ENCODE results near the gene MAOA.

MAOA gene

DNA sequence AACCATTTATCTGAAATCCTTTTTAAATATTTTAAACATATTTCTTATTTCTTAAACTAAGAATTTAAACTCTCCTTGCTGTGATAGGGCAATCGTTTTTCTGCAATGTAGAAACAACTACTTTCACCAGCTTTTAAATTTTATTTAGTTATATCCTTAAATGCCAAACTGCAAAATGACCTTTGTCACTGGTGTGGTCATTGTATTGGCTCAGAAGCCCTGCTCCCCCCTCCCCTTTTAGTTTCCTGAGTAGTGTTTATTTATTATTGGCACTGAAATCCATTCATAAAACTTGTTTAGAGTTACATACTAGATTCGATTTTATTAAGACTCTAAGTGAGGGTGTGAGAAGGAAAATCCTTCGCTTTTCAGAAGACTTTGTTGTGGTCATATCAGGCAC is 23.0 kb downstream of the MAOA start:
- no peak for DNase-seq
- Histone ChIP-seq H3K27me3 (replicated peaks; ENCODE audit: insufficient read depth, low read length) (no peaks in the 10 kb centered on the region), H3K4me1 (ENCODE audit: low read length) (no peaks in the 10 kb centered on the region), H3K4me3 (ENCODE audit: low read length) (no peak overlapping the region), H3K4me2 (ENCODE audit: low read depth, low read length) (no peak overlapping the region), H3K9me3 (replicated peaks; ENCODE audit: insufficient read depth, low read length) (no peaks in the 10 kb centered on the region), H3F3A (ENCODE audit: insufficient read depth, low read length) (no peaks in the 10 kb centered on the region), H4K20me1 (ENCODE audit: insufficient read depth, low read length) (no peaks in the 10 kb centered on the region), H3K9me2 (replicated peaks; ENCODE audit: insufficient read depth, low read length) (no peaks in the 10 kb centered on the region), H3K79me2 (ENCODE audit: low read length) (no peaks in the 10 kb centered on the region), H2AFZ (ENCODE audit: low read length) (no peak overlapping the region), H3K9ac (ENCODE audit: low read length) (no peak overlapping the region), H3K36me3 (replicated peaks; ENCODE audit: insufficient read depth, low read length) (no peaks in the 10 kb centered on the region), H3K27ac (ENCODE audit: low read length) (no peak overlapping the region)
- no peak for TF ChIP-seq EZH2 (optimal IDR thresholded peaks at IDR 0.05; ENCODE audit: low read depth, low read length)
- TF ChIP-seq EZH2phosphoT487 (IDR thresholded peaks at IDR 0.05; ENCODE audit: low read length) = no peak
- TF ChIP-seq, protein P1, sequence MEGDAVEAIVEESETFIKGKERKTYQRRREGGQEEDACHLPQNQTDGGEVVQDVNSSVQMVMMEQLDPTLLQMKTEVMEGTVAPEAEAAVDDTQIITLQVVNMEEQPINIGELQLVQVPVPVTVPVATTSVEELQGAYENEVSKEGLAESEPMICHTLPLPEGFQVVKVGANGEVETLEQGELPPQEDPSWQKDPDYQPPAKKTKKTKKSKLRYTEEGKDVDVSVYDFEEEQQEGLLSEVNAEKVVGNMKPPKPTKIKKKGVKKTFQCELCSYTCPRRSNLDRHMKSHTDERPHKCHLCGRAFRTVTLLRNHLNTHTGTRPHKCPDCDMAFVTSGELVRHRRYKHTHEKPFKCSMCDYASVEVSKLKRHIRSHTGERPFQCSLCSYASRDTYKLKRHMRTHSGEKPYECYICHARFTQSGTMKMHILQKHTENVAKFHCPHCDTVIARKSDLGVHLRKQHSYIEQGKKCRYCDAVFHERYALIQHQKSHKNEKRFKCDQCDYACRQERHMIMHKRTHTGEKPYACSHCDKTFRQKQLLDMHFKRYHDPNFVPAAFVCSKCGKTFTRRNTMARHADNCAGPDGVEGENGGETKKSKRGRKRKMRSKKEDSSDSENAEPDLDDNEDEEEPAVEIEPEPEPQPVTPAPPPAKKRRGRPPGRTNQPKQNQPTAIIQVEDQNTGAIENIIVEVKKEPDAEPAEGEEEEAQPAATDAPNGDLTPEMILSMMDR (IDR thresholded peaks at IDR 0.05; ENCODE audit: low read length) = no peak

DNA sequence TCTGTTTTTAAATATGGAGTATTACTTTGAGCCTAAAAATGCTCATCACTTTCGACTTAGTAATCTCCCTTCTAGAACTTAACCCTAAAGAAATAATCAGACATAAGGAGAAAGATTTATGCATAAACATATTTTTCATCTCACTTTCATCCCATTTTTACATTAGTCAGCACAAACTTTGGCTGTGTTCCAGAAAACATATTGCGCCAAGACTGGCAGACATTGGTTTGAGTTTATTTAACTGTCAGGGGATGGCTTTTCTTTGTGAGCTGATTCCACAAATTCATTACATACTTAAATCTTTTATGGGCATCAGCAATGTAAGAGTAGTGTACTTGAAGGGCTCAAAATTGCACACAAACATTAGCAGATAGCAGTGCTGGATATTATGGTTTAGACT is 23.7 kb downstream of the MAOA start:
- Histone ChIP-seq H3K9me2 (replicated peaks; ENCODE audit: insufficient read depth, low read length) (no peaks in the 10 kb centered on the region), H3K79me2 (ENCODE audit: low read length) (no peaks in the 10 kb centered on the region), H3K27ac (ENCODE audit: low read length) (no peak overlapping the region), H3K9me3 (replicated peaks; ENCODE audit: insufficient read depth, low read length) (no peaks in the 10 kb centered on the region), H3K27me3 (replicated peaks; ENCODE audit: insufficient read depth, low read length) (no peaks in the 10 kb centered on the region), H3K4me3 (ENCODE audit: low read length) (no peak overlapping the region), H3K36me3 (replicated peaks; ENCODE audit: insufficient read depth, low read length) (no peaks in the 10 kb centered on the region), H4K20me1 (ENCODE audit: insufficient read depth, low read length) (no peaks in the 10 kb centered on the region), H3K4me1 (ENCODE audit: low read length) (no peaks in the 10 kb centered on the region), H3K4me2 (ENCODE audit: low read depth, low read length) (no peak overlapping the region), H3F3A (ENCODE audit: insufficient read depth, low read length) (no peaks in the 10 kb centered on the region), H2AFZ (ENCODE audit: low read length) (no peak overlapping the region), H3K9ac (ENCODE audit: low read length) (no peak overlapping the region)
- no peak for DNase-seq
- TF ChIP-seq EZH2 (optimal IDR thresholded peaks at IDR 0.05; ENCODE audit: low read depth, low read length) (no peak), EZH2phosphoT487 (IDR thresholded peaks at IDR 0.05; ENCODE audit: low read length) (no peak)
- TF ChIP-seq, protein P1 (IDR thresholded peaks at IDR 0.05; ENCODE audit: low read length) = no peak

DNA sequence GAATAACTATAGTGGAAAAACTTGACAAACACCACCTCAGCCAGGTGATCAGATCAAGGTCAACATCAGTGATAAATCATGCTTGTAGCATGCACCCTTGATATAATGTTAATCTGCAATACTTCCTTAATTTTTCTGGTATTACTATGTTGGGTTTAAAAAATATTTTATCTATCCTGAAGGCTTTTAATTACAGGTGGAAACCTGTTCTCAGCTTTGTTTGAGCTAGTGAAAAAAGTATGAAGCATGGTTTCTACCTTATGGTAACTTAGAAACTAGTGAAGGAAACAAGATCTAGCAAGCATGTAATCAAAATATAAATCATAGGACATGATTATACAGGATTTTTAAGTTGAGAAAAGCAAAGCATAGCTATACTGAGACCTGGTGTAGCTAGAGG is 26.6 kb downstream of the MAOA start:
- no peak overlapping the region for H2AFZ ChIP-seq (ENCODE audit: low read length)
- no peaks in the 10 kb centered on the region for H3K27me3 ChIP-seq (replicated peaks; ENCODE audit: insufficient read depth, low read length)
- H3F3A ChIP-seq (ENCODE audit: insufficient read depth, low read length) = no peaks in the 10 kb centered on the region
- H3K36me3 ChIP-seq (replicated peaks; ENCODE audit: insufficient read depth, low read length) = no peaks in the 10 kb centered on the region
- TF ChIP-seq EZH2 (optimal IDR thresholded peaks at IDR 0.05; ENCODE audit: low read depth, low read length) (no peak), EZH2phosphoT487 (IDR thresholded peaks at IDR 0.05; ENCODE audit: low read length) (no peak)
- TF ChIP-seq, protein P1 (IDR thresholded peaks at IDR 0.05; ENCODE audit: low read length) = no peak
- H3K9me3 ChIP-seq (replicated peaks; ENCODE audit: insufficient read depth, low read length) = no peaks in the 10 kb centered on the region
- no peaks in the 10 kb centered on the region for H4K20me1 ChIP-seq (ENCODE audit: insufficient read depth, low read length)
- no peaks in the 10 kb centered on the region for H3K9me2 ChIP-seq (replicated peaks; ENCODE audit: insufficient read depth, low read length)
- H3K4me1 ChIP-seq (ENCODE audit: low read length) = no peaks in the 10 kb centered on the region
- H3K4me3 ChIP-seq (ENCODE audit: low read length) = no peak overlapping the region
- DNase-seq = no peak
- no peaks in the 10 kb centered on the region for H3K79me2 ChIP-seq (ENCODE audit: low read length)
- H3K9ac ChIP-seq (ENCODE audit: low read length) = no peak overlapping the region
- H3K4me2 ChIP-seq (ENCODE audit: low read depth, low read length) = no peak overlapping the region
- no peak overlapping the region for H3K27ac ChIP-seq (ENCODE audit: low read length)

Measured in MM.1S (cell line).